Activated T-cell treated with anti-CD3 and anti-CD28 coated beads, Interleukin-2, amount 50 U/mL, for 24 hours (primary cell): ENCODE results near the gene SMG6.

Source experiments
- DNase-seq: peaks from one replicate; pipeline ENCODE4 v3.0.0-alpha.2; 2020
- H3K27ac Mint-ChIP-seq: 2 replicates; pipeline ENCODE4 v1.8.0; 2020; ENCODE audit warnings: mild to moderate bottlenecking, mixed read lengths
- H3K27me3 Mint-ChIP-seq: 2 replicates; pipeline ENCODE4 v1.8.0; 2020; ENCODE audit warnings: mixed read lengths
- H3K36me3 Mint-ChIP-seq: 2 replicates; pipeline ENCODE4 v1.8.0; 2020; ENCODE audit warnings: low read depth, mixed read lengths
- H3K4me1 Mint-ChIP-seq: 2 replicates; pipeline ENCODE4 v1.8.0; 2020; ENCODE audit warnings: low read depth, mixed read lengths
- H3K4me3 Mint-ChIP-seq: 2 replicates; pipeline ENCODE4 v1.8.0; 2020; ENCODE audit warnings: mild to moderate bottlenecking, moderate library complexity, mixed read lengths
- H3K9me3 Mint-ChIP-seq: 2 replicates; pipeline ENCODE4 v1.8.0; 2020; ENCODE audit warnings: mixed read lengths

The SMG6 gene

GRCh38 chr17:2215616-2216364 is 87.8 kb downstream of the SMG6 start:
- H3K9me3 Mint-ChIP-seq, result no peaks in the 10 kb centered on the region
- peak overlapping the region; percentile 81 for H3K4me3 Mint-ChIP-seq
- H3K27me3 Mint-ChIP-seq, result no peaks in the 10 kb centered on the region
- H3K36me3 Mint-ChIP-seq, result peaks cover 23% of the 10 kb centered on the region
- H3K4me1 Mint-ChIP-seq, result peaks cover 59% of the 10 kb centered on the region
- DNase-seq, result peak; percentile 74
- H3K27ac Mint-ChIP-seq, result peak overlapping the region; percentile 91

DNA sequence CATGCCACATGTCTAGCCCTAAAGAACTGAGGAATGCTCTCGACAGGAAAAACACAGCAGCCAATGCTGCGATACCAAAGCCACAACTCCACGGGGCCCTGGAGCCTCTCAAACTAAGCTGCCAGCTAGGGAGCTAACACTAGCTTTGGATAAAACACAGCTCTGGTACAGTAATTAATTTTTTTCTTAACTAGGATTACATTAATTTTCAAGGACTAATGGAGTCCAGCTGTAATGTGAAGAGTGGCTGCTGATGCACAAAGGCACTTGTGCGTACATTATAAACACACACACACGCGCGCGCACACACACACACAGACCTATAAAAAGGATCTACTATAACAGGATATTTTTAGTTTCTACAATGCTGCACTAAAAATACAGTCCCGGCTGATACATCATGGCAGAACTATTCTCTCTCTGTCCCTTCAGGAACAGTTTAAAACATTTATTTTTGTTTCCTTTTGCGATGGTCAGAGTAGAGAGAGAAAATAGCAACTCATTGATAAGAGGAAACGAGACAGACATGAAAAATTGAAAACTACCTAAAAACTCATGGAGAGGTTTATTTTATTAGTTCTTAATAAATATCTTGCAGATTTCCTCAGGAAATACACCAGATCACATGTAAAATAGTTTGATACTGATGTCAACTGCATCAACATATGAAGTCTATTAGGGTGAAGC is 88.5 kb downstream of the SMG6 start:
- peaks cover 24% of the 10 kb centered on the region for H3K36me3 Mint-ChIP-seq
- H3K27me3 Mint-ChIP-seq, result no peaks in the 10 kb centered on the region
- H3K4me3 Mint-ChIP-seq, result peak overlapping the region; percentile 81
- DNase-seq, result no peak
- peak overlapping the region; percentile 91 for H3K27ac Mint-ChIP-seq
- peaks cover 61% of the 10 kb centered on the region for H3K4me1 Mint-ChIP-seq
- H3K9me3 Mint-ChIP-seq, result no peaks in the 10 kb centered on the region

- no peaks in the 10 kb centered on the region for H3K9me3 Mint-ChIP-seq
- H3K27me3 Mint-ChIP-seq, result no peaks in the 10 kb centered on the region
- peaks cover 61% of the 10 kb centered on the region for H3K4me1 Mint-ChIP-seq
- H3K36me3 Mint-ChIP-seq, result peaks cover 22% of the 10 kb centered on the region
- peak overlapping the region; percentile 91 for H3K27ac Mint-ChIP-seq
- H3K4me3 Mint-ChIP-seq, result peak overlapping the region; percentile 81
- DNase-seq, result no peak
Observed at GRCh38 chr17:2214047-2214928, 89.3 kb downstream of the SMG6 start.

DNA sequence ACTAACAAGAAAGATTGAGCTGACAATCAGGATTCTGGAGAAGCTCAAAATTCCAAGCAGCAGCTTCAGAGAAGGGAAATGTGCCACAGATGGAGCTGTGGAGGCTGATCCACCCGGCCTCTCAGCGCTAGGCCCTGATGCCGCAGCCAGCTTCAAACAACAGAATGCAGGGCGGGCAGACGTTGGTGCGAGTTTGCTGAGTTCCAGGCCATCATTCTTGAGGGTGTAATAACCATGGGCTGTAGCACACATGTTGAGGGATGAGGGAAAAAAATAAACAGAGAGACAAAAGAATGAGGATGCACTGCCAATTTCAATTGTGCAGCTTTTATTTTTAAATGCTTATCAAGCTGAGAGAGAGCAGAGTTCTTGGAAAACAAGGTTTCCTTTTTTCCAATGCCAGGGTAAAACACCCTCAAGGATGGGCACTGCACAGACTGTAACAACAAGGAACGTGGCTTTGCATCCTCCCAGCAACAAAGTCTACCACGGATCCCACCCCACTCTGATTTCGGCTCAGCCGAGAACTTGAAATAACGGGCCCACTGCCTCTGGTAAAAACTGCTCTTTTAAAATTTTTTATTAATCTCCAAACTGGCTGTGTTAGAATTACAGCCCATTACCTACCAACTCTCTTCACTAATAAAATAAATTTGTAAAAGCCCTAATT is 90.2 kb downstream of the SMG6 start:
- Mint-ChIP-seq H3K4me3 (peak overlapping the region; percentile 81), H3K9me3 (no peaks in the 10 kb centered on the region), H3K36me3 (peaks cover 19% of the 10 kb centered on the region), H3K27me3 (no peaks in the 10 kb centered on the region), H3K27ac (peak overlapping the region; percentile 91), H3K4me1 (peaks cover 57% of the 10 kb centered on the region)
- no peak for DNase-seq

DNA sequence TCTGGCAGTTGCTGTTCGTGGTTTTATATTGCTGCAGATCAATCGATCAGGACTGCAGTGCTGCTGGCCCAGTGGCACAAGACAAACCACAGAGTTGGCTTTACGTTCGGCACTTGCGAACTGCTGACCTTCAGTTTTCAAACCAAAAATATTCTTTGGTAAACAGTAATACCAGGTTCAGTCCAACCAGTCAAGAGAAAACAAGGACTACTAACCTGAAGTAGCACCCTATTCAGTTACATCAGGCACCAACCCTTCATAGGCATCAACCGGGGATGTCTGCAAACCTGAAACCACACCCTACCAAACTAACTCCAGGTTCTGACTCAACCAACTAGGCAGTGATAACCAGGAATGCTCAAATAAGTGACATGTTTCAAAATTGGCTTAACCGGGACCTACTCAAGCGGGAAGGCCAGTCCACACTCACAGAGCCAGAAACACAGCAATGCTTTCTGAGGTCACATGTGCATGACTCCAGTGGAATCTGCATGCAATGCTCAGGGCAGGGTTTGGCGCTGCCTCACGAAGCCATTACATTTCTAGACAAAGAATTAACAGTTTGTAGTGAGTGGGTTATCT is 91.1 kb downstream of the SMG6 start:
- Mint-ChIP-seq H3K9me3 (no peaks in the 10 kb centered on the region), H3K27me3 (no peaks in the 10 kb centered on the region), H3K4me1 (peaks cover 55% of the 10 kb centered on the region), H3K4me3 (no peak overlapping the region), H3K36me3 (peaks cover 20% of the 10 kb centered on the region), H3K27ac (peak overlapping the region; percentile 91)
- no peak for DNase-seq

DNA sequence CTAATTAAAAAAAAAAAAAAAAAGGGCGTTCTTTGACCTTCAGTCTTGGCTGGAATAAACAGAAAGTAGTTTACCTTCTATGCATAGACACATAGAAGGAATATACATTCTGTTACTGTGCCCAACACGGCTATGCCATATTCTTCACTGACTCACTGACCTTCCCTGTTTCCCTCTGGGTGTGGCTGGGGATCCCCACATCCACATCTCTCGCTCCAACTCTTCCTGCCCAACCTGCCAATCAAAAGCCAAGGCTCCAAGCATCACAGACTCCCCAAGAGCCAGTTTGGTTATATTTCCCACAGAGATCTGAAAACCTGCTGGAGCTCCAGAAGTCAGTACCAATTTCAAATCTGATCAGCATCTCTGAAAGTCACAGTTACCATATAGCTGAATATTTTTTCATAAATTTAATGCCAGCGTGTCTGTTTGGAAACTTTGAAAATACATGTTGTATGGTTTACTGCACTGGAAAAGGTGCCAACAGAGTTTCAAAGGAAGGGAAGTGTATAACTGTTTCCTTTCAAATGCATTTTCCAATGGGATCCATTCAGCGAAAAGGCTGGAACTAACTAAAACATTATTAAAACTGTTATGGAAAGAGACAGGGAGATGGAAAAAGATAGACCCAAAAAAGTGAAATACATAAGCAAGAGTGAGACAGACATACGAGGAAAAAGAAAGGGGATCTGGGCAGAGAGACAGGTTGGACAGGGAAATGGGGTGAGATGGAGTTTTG is 91.8 kb downstream of the SMG6 start:
- Mint-ChIP-seq H3K4me3 (no peak overlapping the region), H3K4me1 (peaks cover 53% of the 10 kb centered on the region), H3K36me3 (peaks cover 19% of the 10 kb centered on the region), H3K27ac (peak overlapping the region; percentile 91), H3K9me3 (no peaks in the 10 kb centered on the region), H3K27me3 (no peaks in the 10 kb centered on the region)
- no peak for DNase-seq

DNA sequence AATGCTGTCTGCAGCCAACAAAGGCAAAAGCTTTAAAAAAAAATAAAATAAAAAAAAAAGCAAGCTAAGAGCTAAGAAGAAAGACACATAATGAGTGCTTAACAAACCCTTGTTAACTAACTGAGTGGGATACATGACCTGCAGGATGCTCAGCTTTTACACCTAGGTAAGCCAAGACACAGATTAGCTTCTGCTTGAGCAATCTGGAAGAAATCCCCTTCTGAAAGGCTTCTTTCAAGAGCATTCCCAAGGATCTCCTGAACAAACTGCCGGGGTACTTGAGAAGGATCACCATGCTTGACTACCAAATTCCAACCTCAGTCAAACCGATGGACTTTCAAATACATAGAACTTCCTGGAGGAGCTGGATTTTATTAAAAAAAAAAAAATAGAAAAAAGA is 92.9 kb downstream of the SMG6 start:
- Mint-ChIP-seq H3K27ac (no peak overlapping the region), H3K4me3 (no peak overlapping the region)

GRCh38 chr17:2207815-2208515 is 95.6 kb downstream of the SMG6 start:
- H3K27ac Mint-ChIP-seq, result no peak overlapping the region
- no peak overlapping the region for H3K4me3 Mint-ChIP-seq
- H3K9me3 Mint-ChIP-seq, result no peaks in the 10 kb centered on the region
- no peak for DNase-seq
- H3K4me1 Mint-ChIP-seq, result peaks cover 25% of the 10 kb centered on the region
- no peaks in the 10 kb centered on the region for H3K27me3 Mint-ChIP-seq
- peaks cover 29% of the 10 kb centered on the region for H3K36me3 Mint-ChIP-seq

More for the DNA sequence above, 92.9 kb downstream of the SMG6 start:
- no peaks in the 10 kb centered on the region for H3K9me3 Mint-ChIP-seq
- peaks cover 19% of the 10 kb centered on the region for H3K36me3 Mint-ChIP-seq
- H3K27me3 Mint-ChIP-seq, result no peaks in the 10 kb centered on the region
- peaks cover 44% of the 10 kb centered on the region for H3K4me1 Mint-ChIP-seq
- no peak for DNase-seq

- H3K27ac Mint-ChIP-seq, result no peak overlapping the region
Observed at GRCh38 chr17:2204393-2204792, 99.2 kb downstream of the SMG6 start.

GRCh38 chr17:2203818-2204217 is 99.8 kb downstream of the SMG6 start:
- peaks cover 35% of the 10 kb centered on the region for H3K36me3 Mint-ChIP-seq
- H3K4me3 Mint-ChIP-seq, result no peak overlapping the region
- no peak for DNase-seq
- peaks cover 27% of the 10 kb centered on the region for H3K4me1 Mint-ChIP-seq
- H3K9me3 Mint-ChIP-seq, result no peaks in the 10 kb centered on the region
- H3K27ac Mint-ChIP-seq, result no peak overlapping the region
- no peaks in the 10 kb centered on the region for H3K27me3 Mint-ChIP-seq

More at GRCh38 chr17:2204393-2204792, 99.2 kb downstream of the SMG6 start:
- Mint-ChIP-seq H3K4me1 (peaks cover 24% of the 10 kb centered on the region), H3K9me3 (no peaks in the 10 kb centered on the region), H3K36me3 (peaks cover 33% of the 10 kb centered on the region), H3K27me3 (no peaks in the 10 kb centered on the region), H3K4me3 (no peak overlapping the region)
- DNase-seq, result no peak

DNA sequence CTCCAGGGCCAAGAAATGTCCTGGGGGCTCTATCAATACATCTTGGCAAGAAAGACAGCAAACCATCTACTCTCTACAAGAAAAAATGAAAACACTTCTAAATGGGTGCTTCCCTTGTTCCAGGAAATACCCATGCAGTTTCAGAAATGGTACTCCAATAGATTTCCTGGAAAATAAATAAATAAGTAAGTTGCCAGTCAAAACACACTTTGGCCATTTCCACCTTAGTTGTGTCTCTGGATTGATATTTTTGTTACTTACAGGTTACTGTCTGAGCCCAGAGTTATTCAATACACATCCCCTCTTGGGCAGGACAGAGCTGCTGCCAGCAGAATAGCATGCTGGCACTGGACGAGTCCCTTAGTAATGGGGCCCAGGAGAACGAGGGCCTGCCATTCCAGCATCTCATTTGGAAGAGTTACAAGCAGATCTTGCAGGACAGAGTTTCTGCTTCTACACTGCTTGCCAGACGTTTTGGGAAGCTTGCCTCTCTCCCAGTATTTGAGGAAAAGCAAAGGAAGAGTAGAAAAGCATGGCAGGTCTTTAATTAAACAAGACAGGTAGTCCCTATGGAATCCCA is 100.5 kb downstream of the SMG6 start:
- Mint-ChIP-seq H3K4me3 (no peak overlapping the region), H3K27me3 (no peaks in the 10 kb centered on the region), H3K36me3 (peaks cover 34% of the 10 kb centered on the region), H3K9me3 (no peaks in the 10 kb centered on the region), H3K27ac (peak overlapping the region; percentile 72), H3K4me1 (peaks cover 27% of the 10 kb centered on the region)
- DNase-seq, result no peak

GRCh38 chr17:2202302-2202995 is 101.1 kb downstream of the SMG6 start:
- H3K36me3 Mint-ChIP-seq, result peaks cover 33% of the 10 kb centered on the region
- peaks cover 29% of the 10 kb centered on the region for H3K4me1 Mint-ChIP-seq
- no peak for DNase-seq

More at GRCh38 chr17:2202302-2202995, 101.1 kb downstream of the SMG6 start:
- peak overlapping the region; percentile 72 for H3K27ac Mint-ChIP-seq
- no peaks in the 10 kb centered on the region for H3K9me3 Mint-ChIP-seq
- no peak overlapping the region for H3K4me3 Mint-ChIP-seq
- no peaks in the 10 kb centered on the region for H3K27me3 Mint-ChIP-seq
